ENCODE measurements around the gene DCAF8L2.
"Not testable (repeated sequence)": the region's sequence is repeated elsewhere in the genome, so short reads cannot be mapped to it uniquely, and the experiment has no call there.

DCAF8L2 gene

GRCh38 chrX:27706526-27706925 lies 116.4 kb downstream of the DCAF8L2 start:
- no peak for TF ChIP-seq CTCF (conservative IDR thresholded peaks at IDR 0.05; ENCODE audit: low read depth, low read length)
- DNase-seq (ENCODE audit: low read depth), result no peak
- H3K4me3 ChIP-seq (ENCODE audit: low read depth, low read length), result no peak overlapping the region

GRCh38 chrX:27715610-27716009 lies 125.5 kb downstream of the DCAF8L2 start:
- TF ChIP-seq CTCF (conservative IDR thresholded peaks at IDR 0.05; ENCODE audit: low read depth, low read length), result no peak
- DNase-seq (ENCODE audit: low read depth), result no peak

GRCh38 chrX:27728291-27728690 lies 138.1 kb downstream of the DCAF8L2 start:
- peak; percentile 2 for DNase-seq (ENCODE audit: low read depth)
- H3K4me3 ChIP-seq (ENCODE audit: low read depth, low read length), result no peak overlapping the region
- TF ChIP-seq CTCF (conservative IDR thresholded peaks at IDR 0.05; ENCODE audit: low read depth, low read length), result no peak

More at GRCh38 chrX:27715610-27716009, 125.5 kb downstream of the DCAF8L2 start:
- no peak overlapping the region for H3K4me3 ChIP-seq (ENCODE audit: low read depth, low read length)

- no peak for DNase-seq (ENCODE audit: low read depth)
- no peak overlapping the region for H3K4me3 ChIP-seq (ENCODE audit: low read depth, low read length)
- TF ChIP-seq CTCF (conservative IDR thresholded peaks at IDR 0.05; ENCODE audit: low read depth, low read length), result no peak
Observed at GRCh38 chrX:27731962-27732361, 141.8 kb downstream of the DCAF8L2 start.

- no peak for DNase-seq (ENCODE audit: low read depth)
- TF ChIP-seq CTCF (conservative IDR thresholded peaks at IDR 0.05; ENCODE audit: low read depth, low read length), result no peak
- no peak overlapping the region for H3K4me3 ChIP-seq (ENCODE audit: low read depth, low read length)
Observed at GRCh38 chrX:27735914-27736313, 145.8 kb downstream of the DCAF8L2 start.

GRCh38 chrX:27740933-27741332 lies 150.8 kb downstream of the DCAF8L2 start:
- no peak for DNase-seq (ENCODE audit: low read depth)
- H3K4me3 ChIP-seq (ENCODE audit: low read depth, low read length), result no peak overlapping the region
- TF ChIP-seq CTCF (conservative IDR thresholded peaks at IDR 0.05; ENCODE audit: low read depth, low read length), result no peak

- H3K4me3 ChIP-seq (ENCODE audit: low read depth, low read length); DNase-seq (ENCODE audit: low read depth): not testable (repeated sequence)
Observed at GRCh38 chrX:27743521-27743920, 153.4 kb downstream of the DCAF8L2 start.

GRCh38 chrX:27746516-27746915 lies 156.4 kb downstream of the DCAF8L2 start:
- no peak overlapping the region for H3K4me3 ChIP-seq (ENCODE audit: low read depth, low read length)
- no peak for TF ChIP-seq CTCF (conservative IDR thresholded peaks at IDR 0.05; ENCODE audit: low read depth, low read length)
- no peak for DNase-seq (ENCODE audit: low read depth)

- peak; percentile 2 for DNase-seq (ENCODE audit: low read depth)
- H3K4me3 ChIP-seq (ENCODE audit: low read depth, low read length), result not testable (repeated sequence)
Observed at GRCh38 chrX:27750298-27750697, 160.2 kb downstream of the DCAF8L2 start.
